Neuron (in vitro differentiated cells): ENCODE results near the gene BICDL2.
A peak's percentile ranks its signal among the peaks of the same experiment; 100 is the strongest.

Source experiments
- H2AFZ ChIP-seq: one replicate; pipeline ENCODE4 v1.6.1; 2013; ENCODE audit warnings: low read depth, mild to moderate bottlenecking, inconsistent platforms, low read length, moderate library complexity
- H3K27me3 ChIP-seq: one replicate; pipeline ENCODE4 v1.6.1; 2013; ENCODE audit warnings: low read length; ENCODE audit not compliant: insufficient read depth
- H3K36me3 ChIP-seq: one replicate; pipeline ENCODE4 v1.6.1; 2013; ENCODE audit warnings: low read length; ENCODE audit not compliant: insufficient read depth
- H3K4me1 ChIP-seq: one replicate; pipeline ENCODE4 v1.6.1; 2013; ENCODE audit warnings: low read length; ENCODE audit not compliant: insufficient read depth
- H3K4me3 ChIP-seq: 2 replicates; pipeline ENCODE4 v1.5.1; 2013; ENCODE audit warnings: mild to moderate bottlenecking, low read length, moderate library complexity
- H3K9me3 ChIP-seq: one replicate; pipeline ENCODE4 v1.6.1; 2013; ENCODE audit warnings: low read length

Gene BICDL2

DNA sequence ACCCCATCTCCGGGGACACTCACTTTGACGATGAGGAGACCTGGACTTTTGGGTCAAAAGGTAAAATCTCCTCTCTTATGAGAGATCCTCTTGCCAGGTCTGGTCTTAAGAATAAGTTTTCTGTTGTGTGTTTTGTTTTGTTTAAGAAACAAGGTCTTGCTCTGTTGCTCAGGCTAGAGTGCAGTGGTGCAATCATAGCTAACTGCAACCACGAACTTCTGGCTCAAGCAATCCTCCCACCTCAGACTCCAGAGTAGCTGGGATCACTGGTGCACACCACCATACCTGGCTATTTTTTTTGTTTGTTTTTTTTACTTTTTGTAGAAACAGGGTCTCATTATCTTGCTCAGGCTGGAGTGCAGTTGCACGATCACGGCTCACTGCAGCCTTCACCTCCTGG lies 13.7 kb upstream of the BICDL2 start:
- Histone ChIP-seq H3K27me3 (peaks cover 36% of the 10 kb centered on the region), H3K4me3 (no peak overlapping the region)

DNA sequence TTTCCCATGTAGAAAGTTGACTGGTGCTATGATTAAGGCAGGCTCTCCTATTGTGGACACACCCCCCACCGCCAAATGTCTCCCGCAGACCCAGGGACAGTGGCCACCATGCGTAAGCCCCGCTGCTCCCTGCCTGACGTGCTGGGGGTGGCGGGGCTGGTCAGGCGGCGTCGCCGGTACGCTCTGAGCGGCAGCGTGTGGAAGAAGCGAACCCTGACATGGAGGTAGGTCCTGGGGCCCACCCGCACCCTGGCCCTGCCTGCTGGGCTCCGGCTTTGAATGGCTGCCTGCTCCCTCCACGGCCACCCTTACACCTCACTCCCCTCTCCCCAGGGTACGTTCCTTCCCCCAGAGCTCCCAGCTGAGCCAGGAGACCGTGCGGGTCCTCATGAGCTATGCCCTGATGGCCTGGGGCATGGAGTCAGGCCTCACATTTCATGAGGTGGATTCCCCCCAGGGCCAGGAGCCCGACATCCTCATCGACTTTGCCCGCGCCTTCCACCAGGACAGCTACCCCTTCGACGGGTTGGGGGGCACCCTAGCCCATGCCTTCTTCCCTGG lies 13.3 kb upstream of the BICDL2 start:
- H3K36me3 ChIP-seq = no peaks in the 10 kb centered on the region
- no peak overlapping the region for H2AFZ ChIP-seq
- H3K9me3 ChIP-seq = no peaks in the 10 kb centered on the region
- H3K4me3 ChIP-seq = no peak overlapping the region
- peaks cover 10% of the 10 kb centered on the region for H3K4me1 ChIP-seq
- H3K27me3 ChIP-seq = peaks cover 40% of the 10 kb centered on the region

More for the DNA sequence above, 13.7 kb upstream of the BICDL2 start:
- Histone ChIP-seq H3K36me3 (no peaks in the 10 kb centered on the region), H2AFZ (no peak overlapping the region), H3K9me3 (no peaks in the 10 kb centered on the region), H3K4me1 (peaks cover 7% of the 10 kb centered on the region)

DNA sequence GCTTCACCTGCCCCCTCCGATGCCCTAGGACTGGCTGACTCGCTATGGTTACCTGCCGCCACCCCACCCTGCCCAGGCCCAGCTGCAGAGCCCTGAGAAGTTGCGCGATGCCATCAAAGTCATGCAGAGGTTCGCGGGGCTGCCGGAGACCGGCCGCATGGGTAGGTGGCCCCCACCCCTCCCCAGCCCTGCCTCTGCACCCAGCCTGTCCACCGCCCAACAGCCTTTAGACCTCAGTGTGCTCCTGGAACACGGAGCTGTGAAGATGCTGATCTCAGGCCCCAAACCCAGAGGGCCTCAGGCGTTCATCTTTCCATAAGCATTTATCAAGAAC lies 10.6 kb upstream of the BICDL2 start:
- Histone ChIP-seq H3K4me3 (no peak overlapping the region), H3K9me3 (no peaks in the 10 kb centered on the region), H3K27me3 (peaks cover 45% of the 10 kb centered on the region), H3K36me3 (no peaks in the 10 kb centered on the region), H3K4me1 (peaks cover 10% of the 10 kb centered on the region), H2AFZ (no peak overlapping the region)

DNA sequence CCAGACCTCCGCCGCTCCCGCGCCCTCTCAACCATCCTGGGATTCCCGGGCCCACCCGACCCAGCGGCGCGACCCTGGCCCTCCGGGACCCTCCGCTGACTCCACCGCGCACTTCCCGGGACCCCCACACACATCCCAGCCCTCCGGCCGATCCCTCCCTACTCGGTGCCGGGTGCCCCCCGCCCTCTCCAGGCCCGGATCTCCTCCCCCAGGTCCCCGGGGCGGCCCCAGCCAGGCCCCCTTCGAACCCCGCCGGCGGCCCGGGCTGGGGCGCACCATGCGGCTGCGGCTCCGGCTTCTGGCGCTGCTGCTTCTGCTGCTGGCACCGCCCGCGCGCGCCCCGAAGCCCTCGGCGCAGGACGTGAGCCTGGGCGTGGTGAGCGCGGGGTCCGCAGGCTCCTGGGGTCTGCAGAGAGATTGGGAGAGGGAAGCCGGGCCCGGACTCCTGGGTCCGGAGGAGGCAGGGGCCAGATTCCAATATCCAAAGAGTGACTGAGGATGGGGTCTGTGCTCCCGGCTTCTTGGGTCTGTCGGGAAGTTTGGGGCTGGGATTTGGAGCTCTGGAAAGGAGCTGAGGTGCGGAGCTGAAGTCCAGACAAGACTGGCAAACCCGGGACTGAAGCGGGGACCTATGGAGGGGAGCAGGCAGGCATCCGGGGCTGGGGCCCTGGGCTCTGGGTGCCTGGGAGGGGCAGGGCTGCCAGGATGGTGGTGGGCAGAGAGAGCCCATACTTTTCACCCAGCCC lies 10.1 kb upstream of the BICDL2 start:
- no peak overlapping the region for H2AFZ ChIP-seq
- H3K27me3 ChIP-seq = peaks cover 45% of the 10 kb centered on the region
- H3K4me3 ChIP-seq = no peak overlapping the region

DNA sequence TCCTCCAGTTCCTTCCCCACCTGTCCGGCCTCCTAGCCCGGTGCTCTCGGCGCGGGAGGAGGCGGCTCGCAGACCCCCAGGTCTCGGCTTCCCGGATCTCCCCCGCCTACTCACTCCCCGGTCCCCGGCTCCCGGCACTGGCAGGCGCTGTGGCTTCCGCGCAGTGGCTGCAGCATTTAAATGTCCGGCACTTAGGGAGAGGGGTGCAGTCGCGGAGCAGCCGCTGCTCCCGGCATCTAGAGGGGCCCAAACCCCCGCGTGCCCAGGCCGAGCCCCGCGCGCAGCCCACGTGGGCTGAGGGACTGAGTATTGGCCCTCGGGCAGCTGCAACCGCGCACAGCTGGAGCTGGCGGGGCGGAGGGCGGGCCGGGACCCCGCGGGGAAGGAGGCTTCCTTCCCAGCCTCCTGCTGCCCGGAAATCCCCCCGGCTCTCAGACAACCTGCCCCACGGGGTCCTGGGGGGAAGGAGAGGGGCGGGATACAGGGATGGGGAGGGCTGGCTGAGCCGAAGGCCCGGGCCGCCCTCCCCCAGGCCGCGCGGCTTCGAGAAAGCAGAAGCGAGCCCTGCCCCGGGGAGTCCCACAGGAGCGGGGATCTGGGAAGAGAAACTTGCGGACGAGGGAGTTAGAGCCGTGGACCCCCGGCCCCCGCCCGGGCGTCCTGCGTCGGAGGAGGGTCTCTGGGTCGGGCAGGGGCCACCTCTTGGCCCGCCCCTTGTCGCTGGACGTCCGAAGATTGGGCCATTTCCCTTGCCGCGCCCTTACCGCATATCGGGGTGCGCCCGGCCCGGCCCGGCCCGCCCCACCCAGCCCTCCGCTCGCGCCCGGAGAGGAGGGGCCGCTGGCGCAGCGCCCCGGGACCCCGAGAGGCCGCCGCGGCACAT lies 9.3 kb upstream of the BICDL2 start, which contains the start of gene MMP25:
Gene MMP25, plus strand, starts transcription at position 804 of the 883 bp plus-strand sequence. CDS start 357 bp downstream, outside the sequence.
- Histone ChIP-seq H2AFZ (peak within 1 kb of the TSS; percentile 97), H3K4me3 (peak within 1 kb of the TSS; percentile 52), H3K4me1 (peaks cover 10% of the 10 kb centered on the region), H3K27me3 (peaks cover 45% of the 10 kb centered on the region), H3K36me3 (no peaks in the 10 kb centered on the region), H3K9me3 (no peaks in the 10 kb centered on the region)

More for the DNA sequence above, 10.1 kb upstream of the BICDL2 start:
- H3K9me3 ChIP-seq = no peaks in the 10 kb centered on the region
- no peaks in the 10 kb centered on the region for H3K36me3 ChIP-seq
- peaks cover 10% of the 10 kb centered on the region for H3K4me1 ChIP-seq

DNA sequence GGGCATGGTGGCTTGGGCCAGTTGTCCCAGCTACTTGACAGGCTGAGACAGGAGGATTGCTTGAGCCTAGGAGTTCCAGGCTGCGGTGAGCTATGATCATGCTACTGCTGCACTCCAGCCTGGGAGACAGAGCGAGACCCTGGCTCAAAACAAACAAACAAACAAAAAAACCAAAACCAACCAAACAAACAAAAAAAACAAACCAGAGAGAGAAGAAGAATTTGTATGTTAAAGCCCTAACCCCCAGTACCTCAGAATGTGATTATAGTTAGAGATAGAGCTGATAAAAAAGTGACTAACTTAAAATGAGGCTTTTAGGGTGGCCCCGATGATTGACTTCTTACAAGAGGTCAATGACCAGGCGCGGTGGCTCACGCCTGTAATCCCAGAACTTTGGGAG lies 8.0 kb upstream of the BICDL2 start:
- no peak overlapping the region for H2AFZ ChIP-seq
- H3K27me3 ChIP-seq = peaks cover 45% of the 10 kb centered on the region
- H3K9me3 ChIP-seq = no peaks in the 10 kb centered on the region
- H3K4me3 ChIP-seq = no peak overlapping the region
- H3K36me3 ChIP-seq = no peaks in the 10 kb centered on the region
- H3K4me1 ChIP-seq = peaks cover 10% of the 10 kb centered on the region

DNA sequence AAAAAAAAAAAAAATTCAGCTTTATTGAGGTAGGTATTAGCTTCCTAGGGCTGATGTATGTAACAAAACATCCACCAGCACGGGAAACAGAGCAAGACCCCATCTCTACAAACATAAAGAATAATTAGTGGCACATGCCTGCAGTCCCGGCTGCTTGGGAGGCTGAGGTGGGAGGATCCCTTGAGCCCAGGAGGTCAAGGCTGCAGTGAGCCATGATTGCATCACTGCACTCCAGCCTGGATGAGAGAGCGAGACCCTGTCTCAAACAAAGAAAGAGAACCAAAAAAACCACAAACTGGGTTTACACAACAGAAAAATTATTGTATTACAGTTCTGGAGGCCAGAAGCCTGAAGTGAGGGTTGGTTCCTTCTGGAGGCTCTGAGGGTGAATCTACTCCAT lies 5.6 kb upstream of the BICDL2 start:
- H3K36me3 ChIP-seq = no peaks in the 10 kb centered on the region
- peaks cover 10% of the 10 kb centered on the region for H3K4me1 ChIP-seq
- H3K4me3 ChIP-seq = no peak overlapping the region
- no peak overlapping the region for H2AFZ ChIP-seq
- peaks cover 42% of the 10 kb centered on the region for H3K27me3 ChIP-seq
- H3K9me3 ChIP-seq = no peaks in the 10 kb centered on the region

DNA sequence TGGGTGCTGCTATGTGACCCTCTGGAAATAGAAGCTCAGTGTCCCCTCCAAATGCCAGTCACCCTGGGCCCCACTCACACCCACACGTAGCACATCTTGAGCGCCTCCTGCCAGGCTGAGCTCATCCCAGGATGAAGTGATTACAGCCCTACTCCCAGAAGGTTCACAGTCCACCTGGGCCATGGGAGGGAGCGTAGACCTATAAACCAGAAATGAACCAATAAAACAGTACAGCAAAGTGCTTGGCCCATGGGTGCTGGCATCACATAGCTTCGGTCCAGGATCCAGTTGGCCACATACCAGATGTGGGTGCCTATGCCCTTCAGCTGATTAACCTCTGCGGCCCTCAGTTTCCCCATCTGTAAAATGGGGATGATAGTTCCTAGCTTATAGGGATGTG lies 2.2 kb upstream of the BICDL2 start:
- Histone ChIP-seq H3K4me3 (no peak overlapping the region), H3K27me3 (peaks cover 42% of the 10 kb centered on the region), H3K4me1 (no peaks in the 10 kb centered on the region), H3K9me3 (no peaks in the 10 kb centered on the region), H3K36me3 (no peaks in the 10 kb centered on the region), H2AFZ (no peak overlapping the region)

DNA sequence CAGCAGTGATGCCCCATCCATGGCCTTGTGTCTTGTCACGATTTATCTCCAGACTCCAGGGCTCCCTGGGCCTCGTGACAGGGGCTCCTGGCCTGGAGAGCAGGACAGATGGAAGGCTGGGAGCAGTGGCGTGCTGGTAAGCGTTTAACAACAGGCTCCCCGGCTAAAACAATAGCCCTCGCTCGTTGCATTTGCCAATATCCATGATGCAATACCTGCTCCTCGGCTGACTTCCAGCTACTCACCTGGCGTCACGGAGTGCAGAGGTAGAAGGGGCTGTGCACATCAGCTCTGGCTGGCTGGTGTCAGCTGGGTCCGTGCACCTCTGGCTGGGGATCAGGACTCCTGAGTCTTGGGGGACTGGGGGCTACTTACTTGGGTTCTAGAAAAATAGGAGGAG lies 1.5 kb upstream of the BICDL2 start:
- peaks cover 48% of the 10 kb centered on the region for H3K27me3 ChIP-seq

DNA sequence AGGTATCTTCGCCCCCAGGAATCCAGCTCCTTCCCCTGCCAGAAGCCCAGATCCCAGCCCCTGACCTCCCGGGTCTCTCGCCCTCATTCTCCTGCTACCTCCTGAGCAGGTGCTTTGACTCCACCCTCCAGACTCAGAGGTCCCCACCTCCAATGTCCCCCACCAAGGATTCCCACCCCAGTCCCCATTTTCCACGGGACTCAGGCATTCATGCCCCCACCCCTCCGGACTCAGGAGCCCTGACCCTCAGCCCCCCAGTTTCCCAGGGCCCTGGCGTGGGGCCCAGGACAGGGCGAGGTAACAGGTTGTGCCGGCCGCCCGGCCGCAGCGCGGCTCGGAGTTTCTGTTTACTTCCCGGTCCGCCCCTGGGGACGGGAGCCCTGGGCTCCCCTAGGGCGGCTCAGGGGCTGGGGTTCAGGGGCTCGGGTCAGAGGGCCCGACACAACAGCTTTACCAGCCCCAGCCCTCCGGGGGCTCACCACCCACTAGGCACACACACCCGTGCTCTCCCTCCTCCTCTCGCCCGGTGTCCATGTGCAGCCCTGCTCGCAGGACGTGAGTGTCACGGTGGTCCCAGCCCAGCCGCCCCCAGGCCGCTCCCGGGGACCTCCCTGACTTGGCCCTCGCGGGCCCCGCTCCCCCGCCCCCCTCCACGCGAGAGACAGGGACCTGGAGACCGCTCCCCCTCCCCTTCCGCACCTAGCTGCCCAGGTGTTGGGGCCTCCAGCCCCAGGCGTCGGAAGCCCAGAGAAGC lies 595 bp downstream of the BICDL2 start:
- H3K4me3 ChIP-seq = no peak overlapping the region

More for the DNA sequence above, 1.5 kb upstream of the BICDL2 start:
- Histone ChIP-seq H2AFZ (no peak overlapping the region), H3K4me1 (no peaks in the 10 kb centered on the region), H3K36me3 (no peaks in the 10 kb centered on the region), H3K4me3 (no peak overlapping the region), H3K9me3 (no peaks in the 10 kb centered on the region)

DNA sequence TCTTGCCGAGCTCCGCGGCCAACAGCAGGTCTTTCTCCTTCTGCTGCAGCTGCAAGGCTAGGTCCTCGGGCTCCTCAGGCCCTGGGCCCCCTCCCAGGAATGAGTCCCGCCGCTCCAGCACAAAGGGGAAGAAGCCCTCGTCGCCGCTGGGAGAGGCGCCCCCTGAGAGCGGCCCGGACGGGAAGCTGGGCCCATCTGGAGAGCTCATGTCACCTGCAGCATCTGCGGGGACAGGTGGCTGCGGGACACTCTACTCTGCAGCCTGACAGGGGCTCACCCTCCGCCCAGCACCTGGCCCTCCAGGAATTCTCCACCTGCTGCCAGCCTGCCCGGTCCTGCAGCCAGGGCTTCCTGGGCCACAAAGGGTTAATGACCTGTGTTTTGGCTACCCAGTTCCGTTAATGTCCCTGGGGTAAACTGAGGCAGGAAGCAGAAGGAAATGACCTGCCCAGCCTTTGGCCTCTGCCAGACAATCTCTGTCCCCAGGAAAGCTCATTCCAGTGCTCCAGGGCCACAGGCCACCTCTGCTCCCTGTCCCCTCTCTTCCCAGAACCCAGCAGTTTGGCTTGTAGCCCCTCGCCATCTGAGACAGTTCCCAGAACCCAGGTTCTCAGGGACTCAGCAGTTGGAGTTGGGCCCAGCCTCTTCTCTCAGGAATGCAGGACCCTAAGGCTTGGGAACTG lies 1.3 kb downstream of the BICDL2 start:
- H3K27me3 ChIP-seq = peaks cover 56% of the 10 kb centered on the region
- H3K9me3 ChIP-seq = no peaks in the 10 kb centered on the region
- H2AFZ ChIP-seq = no peak overlapping the region
- H3K36me3 ChIP-seq = no peaks in the 10 kb centered on the region
- H3K4me3 ChIP-seq = no peak overlapping the region
- no peaks in the 10 kb centered on the region for H3K4me1 ChIP-seq

More for the DNA sequence above, 595 bp downstream of the BICDL2 start:
- peaks cover 56% of the 10 kb centered on the region for H3K27me3 ChIP-seq
- H3K36me3 ChIP-seq = no peaks in the 10 kb centered on the region
- no peak overlapping the region for H2AFZ ChIP-seq
- no peaks in the 10 kb centered on the region for H3K4me1 ChIP-seq
- no peaks in the 10 kb centered on the region for H3K9me3 ChIP-seq

DNA sequence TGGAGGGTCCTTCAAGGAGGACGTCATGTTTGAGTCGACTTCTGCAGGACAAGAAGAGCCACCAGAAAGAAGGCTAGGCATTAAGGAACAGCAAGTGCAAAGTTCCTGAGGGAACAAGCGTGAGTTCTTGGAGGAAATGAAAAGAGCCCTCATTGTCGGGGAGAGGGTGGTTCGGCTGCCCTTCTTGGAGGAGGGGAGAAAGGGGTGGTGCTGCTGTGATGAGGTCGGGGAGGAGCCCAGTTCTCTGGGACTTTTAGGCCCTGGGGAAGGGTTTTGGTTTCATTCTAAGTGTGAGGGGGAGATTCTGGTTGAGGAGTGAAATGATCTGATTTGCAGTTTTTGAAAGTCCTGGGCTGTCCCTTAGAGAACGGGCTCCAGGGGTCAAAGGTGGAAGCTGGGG lies 4.1 kb downstream of the BICDL2 start:
- H3K27me3 ChIP-seq = peaks cover 43% of the 10 kb centered on the region
- H3K4me1 ChIP-seq = no peaks in the 10 kb centered on the region
- no peak overlapping the region for H2AFZ ChIP-seq
- H3K9me3 ChIP-seq = no peaks in the 10 kb centered on the region
- H3K36me3 ChIP-seq = no peaks in the 10 kb centered on the region
- no peak overlapping the region for H3K4me3 ChIP-seq
